SK-N-SH (cell line): ENCODE measurements around the gene EYA2. TPM values are rescaled to one million over a fixed set of nuclear protein-coding genes. Genes with fewer than 3 reads are reported as not detected.

Source experiments
- CTCF ChIA-PET: fragments of 300-600, 350-600 bp; formaldehyde crosslinking; extraction: SDS; loops from one replicate; lab custom pipeline; 2021; lab: Yijun Ruan, JAX
- POLR2A ChIA-PET: fragments of 350-600 bp; sonication (Branson Sonifier 250); formaldehyde crosslinking; extraction: SDS; loops from one replicate; lab custom pipeline; 2020; ENCODE audit warnings: antibody characterized with exemption, inconsistent platforms; lab: Yijun Ruan, JAX
- DNase-seq: peaks from one replicate; pipeline ENCODE4 v3.0.0; 2012
- H2AFZ ChIP-seq: fragments of 200-600 bp; sonication (generic); 2 replicates; pipeline ENCODE4 v1.8.1; 2016; ENCODE audit warnings: antibody characterized with exemption, mild to moderate bottlenecking, low read depth
- H3F3A ChIP-seq: fragments of 200-600 bp; sonication (generic); replicated peaks from 2 replicates; pipeline ENCODE3; 2016; ENCODE audit warnings: antibody characterized with exemption, mild to moderate bottlenecking; ENCODE audit not compliant: insufficient read depth
- H3K27ac ChIP-seq, 2 experiments: fragments of 200-500 bp in 1 of 2; fragments of 200-600 bp in 1 of 2; sonication (Bioruptor generic) in 1 of 2; sonication (generic), shearing (Covaris generic) in 1 of 2; 2 replicates each; pipeline versions ENCODE4 v1.5.1 to v1.6.1; 2014 to 2016; ENCODE audit warnings: low read depth in 2 of 2, inconsistent platforms in 1 of 2, low read length in 1 of 2, mild to moderate bottlenecking in 1 of 2, mixed read lengths in 1 of 2
- H3K27me3 ChIP-seq: fragments of 200-600 bp; sonication (generic), shearing (Covaris generic); 2 replicates; pipeline ENCODE4 v1.6.1; 2016; ENCODE audit warnings: mixed run types; ENCODE audit not compliant: insufficient read depth
- H3K36me3 ChIP-seq, 2 experiments: fragments of 200-500 bp in 1 of 2; fragments of 200-600 bp in 1 of 2; sonication (Bioruptor generic) in 1 of 2; sonication (generic) in 1 of 2; replicated peaks in 1 of 2; 2 replicates each; pipeline versions ENCODE3 to v1.5.1; 2014 to 2016; ENCODE audit warnings: low read length in 1 of 2, mild to moderate bottlenecking in 1 of 2; ENCODE audit not compliant: insufficient read depth in 2 of 2, control insufficient read depth in 1 of 2
- H3K4me1 ChIP-seq, 2 experiments: fragments of 200-500 bp in 1 of 2; fragments of 200-600 bp in 1 of 2; sonication (Bioruptor generic) in 1 of 2; sonication (generic), shearing (Covaris generic) in 1 of 2; 2 replicates each; pipeline versions ENCODE4 v1.5.1 to v1.6.1; 2014 to 2016; ENCODE audit warnings: low read depth in 1 of 2, low read length in 1 of 2, mixed run types in 1 of 2; ENCODE audit not compliant: insufficient read depth in 2 of 2, control insufficient read depth in 1 of 2
- H3K4me2 ChIP-seq: fragments of 200-600 bp; sonication (generic), shearing (Covaris generic); 2 replicates; pipeline ENCODE4 v1.6.1; 2017; ENCODE audit warnings: mixed run types
- H3K4me3 ChIP-seq, 2 experiments: fragments of 200-500 bp in 1 of 2; fragments of 200-600 bp in 1 of 2; sonication (Bioruptor generic) in 1 of 2; sonication (generic), shearing (Covaris generic) in 1 of 2; 2 replicates each; pipeline versions ENCODE4 v1.5.1 to v1.8.1; 2014 to 2016; ENCODE audit warnings: low read depth in 2 of 2, inconsistent platforms in 1 of 2, low read length in 1 of 2, mild to moderate bottlenecking in 1 of 2, mixed read lengths in 1 of 2, moderate library complexity in 1 of 2
- H3K79me2 ChIP-seq: fragments of 200-600 bp; sonication (generic); 2 replicates; pipeline ENCODE4 v1.8.1; 2017; ENCODE audit warnings: mild to moderate bottlenecking; ENCODE audit not compliant: insufficient read depth
- H3K9ac ChIP-seq: fragments of 200-600 bp; sonication (generic); 2 replicates; pipeline ENCODE4 v1.6.1; 2017; ENCODE audit warnings: mixed run types
- H3K9me2 ChIP-seq: fragments of 200-600 bp; sonication (generic); 2 replicates; pipeline ENCODE4 v1.6.1; 2017; ENCODE audit warnings: mixed run types
- H3K9me3 ChIP-seq: fragments of 200-600 bp; sonication (generic); 2 replicates; pipeline ENCODE4 v1.6.1; 2017; ENCODE audit warnings: mixed run types, mild to moderate bottlenecking, moderate library complexity
- H4K20me1 ChIP-seq: fragments of 200-600 bp; sonication (generic); 2 replicates; pipeline ENCODE4 v1.6.1; 2017; ENCODE audit warnings: mild to moderate bottlenecking, mixed run types; ENCODE audit not compliant: insufficient read depth
- EP300 ChIP-seq, 2 experiments: IDR thresholded peaks; 2 replicates each; pipeline versions ENCODE4 v1.4.0 to v1.6.1; 2012; ENCODE audit warnings: borderline replicate concordance in 1 of 2, low read depth in 1 of 2, low read length in 1 of 2
- EZH2phosphoT487 ChIP-seq: fragments of 200-600 bp; sonication (generic); IDR thresholded peaks from 2 replicates; pipeline ENCODE4 v1.6.1; 2017; ENCODE audit warnings: low read depth, mixed run types, mild to moderate bottlenecking, antibody characterized with exemption, moderate library complexity, borderline replicate concordance
- FOXJ3 ChIP-seq: sonication (generic); formaldehyde crosslinking; IDR thresholded peaks from 2 replicates; pipeline ENCODE4 v1.5.1; 2020; ENCODE audit warnings: mild to moderate bottlenecking, missing genetic modification reagents
- GABPA ChIP-seq: IDR thresholded peaks from 2 replicates; pipeline ENCODE4 v1.4.0; 2012; ENCODE audit warnings: low read depth, mild to moderate bottlenecking
- GATA2 ChIP-seq: sonication (generic); formaldehyde crosslinking; IDR thresholded peaks from 2 replicates; pipeline ENCODE4 v1.5.0; 2020; ENCODE audit warnings: mild to moderate bottlenecking, missing genetic modification reagents
- MEF2A ChIP-seq: IDR thresholded peaks from 2 replicates; pipeline ENCODE4 v1.4.0; 2012; ENCODE audit warnings: low read depth, borderline replicate concordance
- NFIC ChIP-seq: IDR thresholded peaks from 2 replicates; pipeline ENCODE4 v1.4.0; 2012; ENCODE audit warnings: borderline replicate concordance
- POLR2AphosphoS5 ChIP-seq: IDR thresholded peaks from 2 replicates; pipeline ENCODE4 v1.6.1; 2012; ENCODE audit warnings: low read depth, low read length
- RXRA ChIP-seq: IDR thresholded peaks from 2 replicates; pipeline ENCODE4 v1.4.0; 2012; ENCODE audit warnings: low read depth, mild to moderate bottlenecking, borderline replicate concordance
- SMC3 ChIP-seq: IDR thresholded peaks from 2 replicates; pipeline ENCODE4 v1.6.1; 2012; ENCODE audit warnings: low read depth, low read length, improper control_type of control experiment
- TCF12 ChIP-seq: IDR thresholded peaks from 2 replicates; pipeline ENCODE4 v1.4.0; 2012
- YY1 ChIP-seq: IDR thresholded peaks from 2 replicates; pipeline ENCODE4 v1.4.0; 2012; ENCODE audit warnings: low read depth, mild to moderate bottlenecking
- WGBS: methylation state at CpG from one replicate; pipeline ENCODE4 v1.1.6; 2017; ENCODE audit warnings: low lambda C conversion rate; 5-methylcytosine and 5-hydroxymethylcytosine counted together
- polyA plus RNA-seq, 3 experiments: library from polyadenylated mRNA; depleted of rRNA; stranded (reverse); fragments of >200 nt; gene quantifications; 2 replicates each; pipeline ENCODE4 v1.2.3, GENCODE V29; 2012
- TF ChIP-seq, protein P1 (sequence below): IDR thresholded peaks from 2 replicates; pipeline ENCODE4 v1.4.0; 2012; ENCODE audit warnings: low read depth
- TF ChIP-seq, protein P2 (sequence below): fragments of 200-600 bp; sonication (generic); IDR thresholded peaks from 2 replicates; pipeline ENCODE4 v1.6.1; 2017; ENCODE audit warnings: antibody characterized with exemption, mild to moderate bottlenecking, moderate library complexity
- TF ChIP-seq, protein P3 (sequence below): IDR thresholded peaks from 2 replicates; pipeline ENCODE4 v1.6.1; 2012; ENCODE audit warnings: mild to moderate bottlenecking, low read depth, low read length, moderate library complexity

The EYA2 gene
- polyA plus RNA-seq, 1 of the 3 experiments (the other 2 are of a cell fraction), result 0.05 TPM

- TF ChIP-seq SMC3 (no peak), YY1 (no peak), RXRA (no peak), NFIC (no peak), POLR2AphosphoS5 (no peak), EZH2phosphoT487 (no peak)
- TF ChIP-seq, all 33 proteins: peak for 0
Observed at GRCh38 chr20:47211036-47211435, 316.4 kb downstream of the EYA2 start (continued).

- 0 out of 2 replicates have a peak, but pooled peaks cover 3% of the 10 kb centered on the region for H4K20me1 ChIP-seq
- H3K79me2 ChIP-seq, result peaks cover 22% of the 10 kb centered on the region
- TF ChIP-seq, protein P1, sequence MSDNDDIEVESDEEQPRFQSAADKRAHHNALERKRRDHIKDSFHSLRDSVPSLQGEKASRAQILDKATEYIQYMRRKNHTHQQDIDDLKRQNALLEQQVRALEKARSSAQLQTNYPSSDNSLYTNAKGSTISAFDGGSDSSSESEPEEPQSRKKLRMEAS, result no peak
- TF ChIP-seq RXRA (no peak), POLR2AphosphoS5 (no peak), TCF12 (no peak), EP300 (IDR thresholded peaks at IDR 0.05; ENCODE audit: borderline replicate concordance in 1 of 2, low read depth in 1 of 2, low read length in 1 of 2) (no peak), FOXJ3 (CRISPR knock-in tag) (no peak), GABPA (no peak), MEF2A (no peak), GATA2 (CRISPR knock-in tag) (no peak)
- TF ChIP-seq, protein P2, sequence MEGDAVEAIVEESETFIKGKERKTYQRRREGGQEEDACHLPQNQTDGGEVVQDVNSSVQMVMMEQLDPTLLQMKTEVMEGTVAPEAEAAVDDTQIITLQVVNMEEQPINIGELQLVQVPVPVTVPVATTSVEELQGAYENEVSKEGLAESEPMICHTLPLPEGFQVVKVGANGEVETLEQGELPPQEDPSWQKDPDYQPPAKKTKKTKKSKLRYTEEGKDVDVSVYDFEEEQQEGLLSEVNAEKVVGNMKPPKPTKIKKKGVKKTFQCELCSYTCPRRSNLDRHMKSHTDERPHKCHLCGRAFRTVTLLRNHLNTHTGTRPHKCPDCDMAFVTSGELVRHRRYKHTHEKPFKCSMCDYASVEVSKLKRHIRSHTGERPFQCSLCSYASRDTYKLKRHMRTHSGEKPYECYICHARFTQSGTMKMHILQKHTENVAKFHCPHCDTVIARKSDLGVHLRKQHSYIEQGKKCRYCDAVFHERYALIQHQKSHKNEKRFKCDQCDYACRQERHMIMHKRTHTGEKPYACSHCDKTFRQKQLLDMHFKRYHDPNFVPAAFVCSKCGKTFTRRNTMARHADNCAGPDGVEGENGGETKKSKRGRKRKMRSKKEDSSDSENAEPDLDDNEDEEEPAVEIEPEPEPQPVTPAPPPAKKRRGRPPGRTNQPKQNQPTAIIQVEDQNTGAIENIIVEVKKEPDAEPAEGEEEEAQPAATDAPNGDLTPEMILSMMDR, result no peak
- TF ChIP-seq, protein P3, sequence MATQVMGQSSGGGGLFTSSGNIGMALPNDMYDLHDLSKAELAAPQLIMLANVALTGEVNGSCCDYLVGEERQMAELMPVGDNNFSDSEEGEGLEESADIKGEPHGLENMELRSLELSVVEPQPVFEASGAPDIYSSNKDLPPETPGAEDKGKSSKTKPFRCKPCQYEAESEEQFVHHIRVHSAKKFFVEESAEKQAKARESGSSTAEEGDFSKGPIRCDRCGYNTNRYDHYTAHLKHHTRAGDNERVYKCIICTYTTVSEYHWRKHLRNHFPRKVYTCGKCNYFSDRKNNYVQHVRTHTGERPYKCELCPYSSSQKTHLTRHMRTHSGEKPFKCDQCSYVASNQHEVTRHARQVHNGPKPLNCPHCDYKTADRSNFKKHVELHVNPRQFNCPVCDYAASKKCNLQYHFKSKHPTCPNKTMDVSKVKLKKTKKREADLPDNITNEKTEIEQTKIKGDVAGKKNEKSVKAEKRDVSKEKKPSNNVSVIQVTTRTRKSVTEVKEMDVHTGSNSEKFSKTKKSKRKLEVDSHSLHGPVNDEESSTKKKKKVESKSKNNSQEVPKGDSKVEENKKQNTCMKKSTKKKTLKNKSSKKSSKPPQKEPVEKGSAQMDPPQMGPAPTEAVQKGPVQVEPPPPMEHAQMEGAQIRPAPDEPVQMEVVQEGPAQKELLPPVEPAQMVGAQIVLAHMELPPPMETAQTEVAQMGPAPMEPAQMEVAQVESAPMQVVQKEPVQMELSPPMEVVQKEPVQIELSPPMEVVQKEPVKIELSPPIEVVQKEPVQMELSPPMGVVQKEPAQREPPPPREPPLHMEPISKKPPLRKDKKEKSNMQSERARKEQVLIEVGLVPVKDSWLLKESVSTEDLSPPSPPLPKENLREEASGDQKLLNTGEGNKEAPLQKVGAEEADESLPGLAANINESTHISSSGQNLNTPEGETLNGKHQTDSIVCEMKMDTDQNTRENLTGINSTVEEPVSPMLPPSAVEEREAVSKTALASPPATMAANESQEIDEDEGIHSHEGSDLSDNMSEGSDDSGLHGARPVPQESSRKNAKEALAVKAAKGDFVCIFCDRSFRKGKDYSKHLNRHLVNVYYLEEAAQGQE, result no peak
- TF ChIP-seq, all 33 proteins: peak for 0
- Histone ChIP-seq H3K9me3 (no peaks in the 10 kb centered on the region), H3K9me2 (no peaks in the 10 kb centered on the region), H2AFZ (no peak overlapping the region), H3K27ac (no peak overlapping the region), H3K4me3 (no peak overlapping the region), H3F3A (no peaks in the 10 kb centered on the region), H3K36me3 (peaks cover 60 to 66% of the 10 kb centered on the region in 2 experiments), H3K27me3 (no peaks in the 10 kb centered on the region), H3K4me1 (no peaks in the 10 kb centered on the region), H3K4me2 (no peak overlapping the region), H3K9ac (no peak overlapping the region)
- 92% methylated on average over 9 of the region's 9 CpGs for WGBS
- ChIA-PET POLR2A (no interaction called here), CTCF (interaction anchor here (0.9 to 3.3 kb wide), 4 partner anchors 8 to 171 kb away, joined by 3 to 22 read pairs (median 8); no protein-coding TSS in a partner anchor)
- DNase-seq, result no peak
Observed at GRCh38 chr20:47212606-47213207, 318.1 kb downstream of the EYA2 start.
